CMK (cell line): ENCODE results near the gene ALG12.

Experiments
- DNase-seq: peaks from one replicate; pipeline ENCODE4 v3.0.0-alpha.2; 2010; ENCODE audit warnings: low read depth

The ALG12 gene

GRCh38 chr22:49917974-49918910 is at the start of gene ALG12, which contains the start of gene CRELD2:
Gene ALG12, minus strand, starts transcription at chr22:49918438. Its CDS starts 4,673 bp downstream, at chr22:49913765.
Gene CRELD2, plus strand, starts transcription at chr22:49918634. Its CDS starts 136 bp downstream, at chr22:49918770.
- peak; percentile 90 for DNase-seq

- no peak for DNase-seq
Observed at GRCh38 chr22:49967706-49968208, 49.5 kb upstream of the ALG12 start.

GRCh38 chr22:49966774-49967705 is 48.8 kb upstream of the ALG12 start:
- DNase-seq: no peak

- no peak for DNase-seq
Observed at GRCh38 chr22:49966041-49966773, 48.0 kb upstream of the ALG12 start.

- no peak for DNase-seq
Observed at GRCh38 chr22:49965091-49966040, 47.1 kb upstream of the ALG12 start.

- DNase-seq: no peak
Observed at GRCh38 chr22:49964136-49965090, 46.2 kb upstream of the ALG12 start.

- no peak for DNase-seq
Observed at GRCh38 chr22:49963647-49964026, 45.4 kb upstream of the ALG12 start.

- DNase-seq: no peak
Observed at GRCh38 chr22:49962751-49963646, 44.8 kb upstream of the ALG12 start.

- DNase-seq: peak; percentile 69
Observed at GRCh38 chr22:49962012-49962750, 43.9 kb upstream of the ALG12 start.

GRCh38 chr22:49961601-49962011 is 43.4 kb upstream of the ALG12 start:
- DNase-seq: no peak

GRCh38 chr22:49961005-49961600 is 42.9 kb upstream of the ALG12 start:
- DNase-seq: no peak

GRCh38 chr22:49960159-49961004 is 42.1 kb upstream of the ALG12 start, which contains the start of gene PIM3:
Gene PIM3, plus strand, starts transcription at chr22:49960772. Its CDS starts 176 bp downstream, at chr22:49960948.
- peak; percentile 95 for DNase-seq

- DNase-seq: no peak
Observed at GRCh38 chr22:49959782-49960158, 41.5 kb upstream of the ALG12 start.

GRCh38 chr22:49958931-49959781 is 40.9 kb upstream of the ALG12 start:
- DNase-seq: no peak

GRCh38 chr22:49958366-49958921 is 40.2 kb upstream of the ALG12 start:
- DNase-seq: no peak
